Activated T-helper 9 cell treated with anti-CD3 and anti-CD28 coated beads, Interleukin-2, amount 50 U/mL, for 16 hours (primary cell): ENCODE results near the gene TBKBP1.
"Not testable (repeated sequence)": the region's sequence is repeated elsewhere in the genome, so short reads cannot be mapped to it uniquely, and the experiment has no call there.

Experiments
- DNase-seq: peaks from one replicate; pipeline ENCODE4 v3.0.0-alpha.2; 2020; ENCODE audit warnings: low read depth

Gene TBKBP1

GRCh38 chr17:47732399-47733046, 38.6 kb downstream of the TBKBP1 start:
- no peak for DNase-seq

- DNase-seq = peak; percentile 88
Measured at GRCh38 chr17:47733047-47733673, 39.2 kb downstream of the TBKBP1 start, which contains the start of gene TBX21. TBX21 (plus strand) TSS chr17:47733236; CDS start chr17:47733455, 219 bp downstream.

GRCh38 chr17:47733674-47734410, 39.9 kb downstream of the TBKBP1 start:
- DNase-seq = no peak

GRCh38 chr17:47735139-47735464, 41.1 kb downstream of the TBKBP1 start:
- no peak for DNase-seq

- DNase-seq = no peak
Measured at GRCh38 chr17:47735536-47736011, 41.6 kb downstream of the TBKBP1 start.

- DNase-seq = no peak
Measured at GRCh38 chr17:47736501-47737495, 42.8 kb downstream of the TBKBP1 start.

GRCh38 chr17:47738178-47738577, 44.2 kb downstream of the TBKBP1 start:
- no peak for DNase-seq

GRCh38 chr17:47739150-47739549, 45.2 kb downstream of the TBKBP1 start:
- DNase-seq = no peak

- DNase-seq = not testable (repeated sequence)
Measured at GRCh38 chr17:47739945-47740344, 46.0 kb downstream of the TBKBP1 start.

GRCh38 chr17:47741109-47741792, 47.3 kb downstream of the TBKBP1 start:
- no peak for DNase-seq

GRCh38 chr17:47741793-47742145, 47.8 kb downstream of the TBKBP1 start:
- DNase-seq = no peak

- no peak for DNase-seq
Measured at GRCh38 chr17:47742319-47743181, 48.6 kb downstream of the TBKBP1 start.

GRCh38 chr17:47744168-47745036, 50.4 kb downstream of the TBKBP1 start:
- DNase-seq = no peak

GRCh38 chr17:47745037-47745380, 51.0 kb downstream of the TBKBP1 start:
- no peak for DNase-seq

- DNase-seq = no peak
Measured at GRCh38 chr17:47751471-47751870, 57.5 kb downstream of the TBKBP1 start.

- DNase-seq = no peak
Measured at GRCh38 chr17:47757386-47757785, 63.4 kb downstream of the TBKBP1 start.

- DNase-seq = no peak
Measured at GRCh38 chr17:47760409-47761140, 66.6 kb downstream of the TBKBP1 start.
